CD4-positive, CD25-positive, alpha-beta regulatory T cell (primary cell): ENCODE measurements around the gene FAM20A. TPM values are rescaled to one million over a fixed set of nuclear protein-coding genes. Genes with fewer than 3 reads are reported as not detected.

Experiments
- ATAC-seq, 2 donors: fragments of 150-1000 bp; cut with Tn5 transposase; one replicate each; pipeline ENCODE4 v1.10.0; 2021; ENCODE audit warnings: low read depth in 2 of 2, moderate number of reproducible peaks in 2 of 2, moderate library complexity in 1 of 2
- DNase-seq, 3 donors: peaks; one replicate each; pipeline versions ENCODE4 v3.0.0 to v3.0.0-alpha.2; 2012 to 2022; ENCODE audit warnings: mixed read lengths in 1 of 3
- H3K27ac ChIP-seq: one replicate; pipeline ENCODE4 v1.7.0; 2013; ENCODE audit warnings: mild to moderate bottlenecking, low read length; ENCODE audit not compliant: insufficient read depth, poor library complexity, severe bottlenecking
- H3K27me3 ChIP-seq: one replicate; pipeline ENCODE4 v1.7.0; 2013; ENCODE audit warnings: low read length; ENCODE audit not compliant: control insufficient read depth, insufficient read depth
- H3K36me3 ChIP-seq: one replicate; pipeline ENCODE4 v1.7.0; 2013; ENCODE audit warnings: mild to moderate bottlenecking, low read length, moderate library complexity; ENCODE audit not compliant: control insufficient read depth, insufficient read depth
- H3K4me1 ChIP-seq: 2 replicates; pipeline ENCODE4 v1.7.0; 2013; ENCODE audit warnings: mild to moderate bottlenecking, low read length; ENCODE audit not compliant: insufficient read depth, control insufficient read depth, poor library complexity, severe bottlenecking
- H3K4me3 ChIP-seq: one replicate; pipeline ENCODE4 v1.7.0; 2013; ENCODE audit warnings: low read depth, mild to moderate bottlenecking, low read length, moderate library complexity
- H3K9me3 ChIP-seq, 2 experiments: 1 replicate in 1 of 2; 2 replicates in 1 of 2; pipeline ENCODE4 v1.7.0; 2013; ENCODE audit warnings: low read length in 2 of 2, mild to moderate bottlenecking in 1 of 2, moderate library complexity in 1 of 2; ENCODE audit not compliant: control insufficient read depth in 2 of 2
- H3K27ac Mint-ChIP-seq, 3 donors: one replicate each; pipeline ENCODE4 v1.8.0; 2020 to 2022; ENCODE audit warnings: mild to moderate bottlenecking in 3 of 3, mixed read lengths in 3 of 3, moderate library complexity in 2 of 3
- H3K27me3 Mint-ChIP-seq: one replicate; pipeline ENCODE4 v1.8.0; 2022; ENCODE audit warnings: mild to moderate bottlenecking, mixed read lengths
- H3K36me3 Mint-ChIP-seq: one replicate; pipeline ENCODE4 v1.8.0; 2020; ENCODE audit warnings: mixed read lengths
- H3K4me1 Mint-ChIP-seq, 4 donors: one replicate each; pipeline ENCODE4 v1.8.0; 2020 to 2022; ENCODE audit warnings: mixed read lengths in 4 of 4, mild to moderate bottlenecking in 1 of 4
- H3K4me3 Mint-ChIP-seq, 4 donors: one replicate each; pipeline ENCODE4 v1.8.0; 2020 to 2022; ENCODE audit warnings: mild to moderate bottlenecking in 4 of 4, mixed read lengths in 4 of 4, moderate library complexity in 3 of 4
- H3K9me3 Mint-ChIP-seq, 7 donors: one replicate each; pipeline ENCODE4 v1.8.0; 2020 to 2022; ENCODE audit warnings: mixed read lengths in 7 of 7, mild to moderate bottlenecking in 3 of 7, moderate library complexity in 2 of 7
- polyA plus RNA-seq, 4 donors: library from polyadenylated mRNA; unstranded; fragments of 300-500 nt; fragmentation: Illumina TruSeq; gene quantifications; one replicate each; pipeline ENCODE4 v1.2.3, GENCODE V29; 2021
- total RNA-seq: library from RNA; stranded (reverse); gene quantifications from one replicate; pipeline ENCODE4 v1.2.3, GENCODE V29; 2022

The FAM20A gene
- total and polyA plus RNA-seq, 5 donors from 2014 or later: 0.11 TPM; not detected in 4

- ATAC-seq (no peak), DNase-seq (no peak)
- Histone ChIP-seq H3K27me3 (no peaks in the 10 kb centered on the region), H3K36me3 (no peaks in the 10 kb centered on the region), H3K4me3 (no peak overlapping the region), H3K4me1 (no peaks in the 10 kb centered on the region), H3K27ac (no peak overlapping the region), H3K9me3 (no peaks in the 10 kb centered on the region)
- Mint-ChIP-seq H3K4me1 (no peaks in the 10 kb centered on the region), H3K36me3 (peaks cover 15% of the 10 kb centered on the region), H3K4me3 (no peak overlapping the region), H3K27me3 (peaks cover 4% of the 10 kb centered on the region), H3K9me3 (peaks cover 0 to 2% (median 0%) of the 10 kb centered on the region in 7 donors), H3K27ac (no peak overlapping the region)
These were observed 44.6 kb downstream of the FAM20A start for GRCh38 chr17:68556551-68556950.

GRCh38 chr17:68544111-68544915 lies 56.9 kb downstream of the FAM20A start:
- Histone ChIP-seq H3K4me3 (no peak overlapping the region), H3K27ac (no peak overlapping the region), H3K4me1 (no peaks in the 10 kb centered on the region), H3K9me3 (no peaks in the 10 kb centered on the region), H3K27me3 (no peaks in the 10 kb centered on the region), H3K36me3 (peaks cover 12% of the 10 kb centered on the region)
- no peak for DNase-seq
- ATAC-seq: no peak
- Mint-ChIP-seq H3K9me3 (peaks cover 0 to 3% (median 0%) of the 10 kb centered on the region in 7 donors), H3K4me1 (peaks cover 0 to 5% (median 0%) of the 10 kb centered on the region in 4 donors), H3K4me3 (no peak overlapping the region), H3K27ac (peak overlapping the region in 1 of 3 donors; percentile 40), H3K36me3 (peaks cover 11% of the 10 kb centered on the region), H3K27me3 (no peaks in the 10 kb centered on the region)

- H3K4me3 ChIP-seq: no peak overlapping the region
- ATAC-seq: no peak
- H3K36me3 ChIP-seq: peaks cover 21% of the 10 kb centered on the region
- peaks cover 0 to 3% (median 0%) of the 10 kb centered on the region in 7 donors for H3K9me3 Mint-ChIP-seq
- H3K27ac ChIP-seq: no peak overlapping the region
- H3K4me3 Mint-ChIP-seq: no peak overlapping the region
- peaks cover 0 to 9% (median 2%) of the 10 kb centered on the region in 4 donors for H3K4me1 Mint-ChIP-seq
- no peak overlapping the region for H3K27ac Mint-ChIP-seq
- H3K9me3 ChIP-seq: no peaks in the 10 kb centered on the region
- H3K4me1 ChIP-seq: no peaks in the 10 kb centered on the region
- H3K36me3 Mint-ChIP-seq: peaks cover 13% of the 10 kb centered on the region
- no peaks in the 10 kb centered on the region for H3K27me3 ChIP-seq
- H3K27me3 Mint-ChIP-seq: no peaks in the 10 kb centered on the region
- DNase-seq: no peak
These were observed 58.3 kb downstream of the FAM20A start for GRCh38 chr17:68542698-68543463.

- ATAC-seq (no peak), DNase-seq (no peak)
- Histone ChIP-seq H3K27me3 (no peaks in the 10 kb centered on the region), H3K27ac (no peak overlapping the region), H3K4me1 (no peaks in the 10 kb centered on the region), H3K9me3 (no peaks in the 10 kb centered on the region), H3K36me3 (peaks cover 30% of the 10 kb centered on the region), H3K4me3 (no peak overlapping the region)
- H3K27ac Mint-ChIP-seq: no peak overlapping the region
- H3K4me3 Mint-ChIP-seq: no peak overlapping the region
- H3K27me3 Mint-ChIP-seq: no peaks in the 10 kb centered on the region
- H3K4me1 Mint-ChIP-seq: peaks cover 0 to 9% (median 2%) of the 10 kb centered on the region in 4 donors
- H3K36me3 Mint-ChIP-seq: peaks cover 13% of the 10 kb centered on the region
- H3K9me3 Mint-ChIP-seq: peaks cover 0 to 3% (median 0%) of the 10 kb centered on the region in 7 donors
These were observed 59.4 kb downstream of the FAM20A start for GRCh38 chr17:68541816-68542215.

GRCh38 chr17:68540981-68541380 lies 60.2 kb downstream of the FAM20A start:
- H3K36me3 ChIP-seq: peaks cover 38% of the 10 kb centered on the region
- no peaks in the 10 kb centered on the region for H3K9me3 ChIP-seq
- no peak overlapping the region for H3K27ac Mint-ChIP-seq
- peaks cover 10% of the 10 kb centered on the region for H3K36me3 Mint-ChIP-seq
- no peaks in the 10 kb centered on the region for H3K4me1 ChIP-seq
- no peaks in the 10 kb centered on the region for H3K27me3 ChIP-seq
- no peak for DNase-seq
- no peak overlapping the region for H3K4me3 Mint-ChIP-seq
- no peak for ATAC-seq
- H3K27ac ChIP-seq: no peak overlapping the region
- H3K27me3 Mint-ChIP-seq: no peaks in the 10 kb centered on the region
- H3K4me3 ChIP-seq: no peak overlapping the region
- no peaks in the 10 kb centered on the region for H3K9me3 Mint-ChIP-seq
- H3K4me1 Mint-ChIP-seq: peaks cover 0 to 9% (median 2%) of the 10 kb centered on the region in 4 donors

GRCh38 chr17:68539548-68540467 lies 61.4 kb downstream of the FAM20A start:
- H3K4me3 ChIP-seq: no peak overlapping the region
- DNase-seq: peak in 1 of 3 donors; percentile 29
- peaks cover 19% of the 10 kb centered on the region for H3K36me3 Mint-ChIP-seq
- H3K9me3 Mint-ChIP-seq: no peaks in the 10 kb centered on the region
- H3K4me1 Mint-ChIP-seq: peaks cover 0 to 11% (median 2%) of the 10 kb centered on the region in 4 donors
- H3K4me1 ChIP-seq: no peaks in the 10 kb centered on the region
- no peak overlapping the region for H3K27ac ChIP-seq
- H3K9me3 ChIP-seq: no peaks in the 10 kb centered on the region
- no peaks in the 10 kb centered on the region for H3K27me3 Mint-ChIP-seq
- no peaks in the 10 kb centered on the region for H3K27me3 ChIP-seq
- peak overlapping the region in 1 of 3 donors; percentile 29 for H3K27ac Mint-ChIP-seq
- ATAC-seq: peak in 1 of 2 donors; percentile 14
- no peak overlapping the region for H3K4me3 Mint-ChIP-seq
- H3K36me3 ChIP-seq: peaks cover 47% of the 10 kb centered on the region

GRCh38 chr17:68535922-68536321 lies 65.2 kb downstream of the FAM20A start:
- Histone ChIP-seq H3K4me1 (no peaks in the 10 kb centered on the region), H3K27me3 (no peaks in the 10 kb centered on the region), H3K9me3 (no peaks in the 10 kb centered on the region), H3K36me3 (peaks cover 70% of the 10 kb centered on the region), H3K4me3 (no peak overlapping the region), H3K27ac (no peak overlapping the region)
- Mint-ChIP-seq H3K9me3 (no peaks in the 10 kb centered on the region), H3K27me3 (no peaks in the 10 kb centered on the region), H3K4me1 (peaks cover 2 to 14% (median 4%) of the 10 kb centered on the region in 4 donors), H3K27ac (peak overlapping the region in 2 of 3 donors; percentile 53 to 69), H3K36me3 (peaks cover 33% of the 10 kb centered on the region), H3K4me3 (no peak overlapping the region)
- no peak for DNase-seq
- ATAC-seq: no peak
